ENCODE measurements around the gene PRRC2A.

Gene PRRC2A

GRCh38 chr6:31629014-31629413, 8.5 kb downstream of the PRRC2A start:
- no peak overlapping the region for H3K4me3 ChIP-seq (ENCODE audit: extremely low read depth, insufficient read depth, low read length, poor library complexity, severe bottlenecking)
- H3K36me3 ChIP-seq (ENCODE audit: control insufficient read depth, insufficient read depth, low read length): peaks cover 100% of the 10 kb centered on the region
- no peaks in the 10 kb centered on the region for H3K9me3 ChIP-seq (ENCODE audit: control insufficient read depth, low read length)
- 98 to 100% methylated on average over 5 to 7 of the region's 7 CpGs for WGBS, 2 experiments (ENCODE audit: insufficient coverage in 2 of 2)
- no peaks in the 10 kb centered on the region for H3K4me1 ChIP-seq (ENCODE audit: control insufficient read depth, insufficient read depth, low read length, poor library complexity, severe bottlenecking)
- no peak overlapping the region for H3K27ac ChIP-seq (ENCODE audit: low read depth, low read length, severe bottlenecking)

GRCh38 chr6:31630177-31630934, 9.8 kb downstream of the PRRC2A start:
- no peak overlapping the region for H3K4me3 ChIP-seq (ENCODE audit: extremely low read depth, insufficient read depth, low read length, poor library complexity, severe bottlenecking)
- no peak overlapping the region for H3K27ac ChIP-seq (ENCODE audit: low read depth, low read length, severe bottlenecking)
- no peaks in the 10 kb centered on the region for H3K9me3 ChIP-seq (ENCODE audit: control insufficient read depth, low read length)
- H3K4me1 ChIP-seq (ENCODE audit: control insufficient read depth, insufficient read depth, low read length, poor library complexity, severe bottlenecking): no peaks in the 10 kb centered on the region
- peaks cover 100% of the 10 kb centered on the region for H3K36me3 ChIP-seq (ENCODE audit: control insufficient read depth, insufficient read depth, low read length)
- 93 to 95% methylated on average over 17 to 20 of the region's 25 CpGs for WGBS, 2 experiments (ENCODE audit: insufficient coverage in 2 of 2)

- H3K36me3 ChIP-seq (ENCODE audit: control insufficient read depth, insufficient read depth, low read length): peaks cover 100% of the 10 kb centered on the region
- WGBS, 2 experiments (ENCODE audit: insufficient coverage in 2 of 2): 97 to 98% methylated on average over 11 to 13 of the region's 16 CpGs
These were observed 10.7 kb downstream of the PRRC2A start for GRCh38 chr6:31631209-31631608.

GRCh38 chr6:31631681-31632278, 11.3 kb downstream of the PRRC2A start:
- H3K9me3 ChIP-seq (ENCODE audit: control insufficient read depth, low read length): no peaks in the 10 kb centered on the region
- peaks cover 100% of the 10 kb centered on the region for H3K36me3 ChIP-seq (ENCODE audit: control insufficient read depth, insufficient read depth, low read length)
- 98 to 99% methylated on average over 21 to 25 of the region's 32 CpGs for WGBS, 2 experiments (ENCODE audit: insufficient coverage in 2 of 2)
- peak overlapping the region; percentile 59 for H3K27ac ChIP-seq (ENCODE audit: low read depth, low read length, severe bottlenecking)
- H3K4me1 ChIP-seq (ENCODE audit: control insufficient read depth, insufficient read depth, low read length, poor library complexity, severe bottlenecking): no peaks in the 10 kb centered on the region
- H3K4me3 ChIP-seq (ENCODE audit: extremely low read depth, insufficient read depth, low read length, poor library complexity, severe bottlenecking): no peak overlapping the region

More at GRCh38 chr6:31631209-31631608, 10.7 kb downstream of the PRRC2A start:
- Histone ChIP-seq H3K9me3 (ENCODE audit: control insufficient read depth, low read length) (no peaks in the 10 kb centered on the region), H3K4me3 (ENCODE audit: extremely low read depth, insufficient read depth, low read length, poor library complexity, severe bottlenecking) (no peak overlapping the region), H3K4me1 (ENCODE audit: control insufficient read depth, insufficient read depth, low read length, poor library complexity, severe bottlenecking) (no peaks in the 10 kb centered on the region), H3K27ac (ENCODE audit: low read depth, low read length, severe bottlenecking) (no peak overlapping the region)

GRCh38 chr6:31632279-31632946, 11.9 kb downstream of the PRRC2A start:
- no peaks in the 10 kb centered on the region for H3K9me3 ChIP-seq (ENCODE audit: control insufficient read depth, low read length)
- WGBS, 2 experiments (ENCODE audit: insufficient coverage in 2 of 2): 99% methylated on average over 24 to 26 of the region's 26 CpGs
- H3K27ac ChIP-seq (ENCODE audit: low read depth, low read length, severe bottlenecking): peak overlapping the region; percentile 59
- H3K36me3 ChIP-seq (ENCODE audit: control insufficient read depth, insufficient read depth, low read length): peaks cover 100% of the 10 kb centered on the region
- H3K4me1 ChIP-seq (ENCODE audit: control insufficient read depth, insufficient read depth, low read length, poor library complexity, severe bottlenecking): no peaks in the 10 kb centered on the region
- no peak overlapping the region for H3K4me3 ChIP-seq (ENCODE audit: extremely low read depth, insufficient read depth, low read length, poor library complexity, severe bottlenecking)

GRCh38 chr6:31633447-31633846, 12.9 kb downstream of the PRRC2A start:
- Histone ChIP-seq H3K4me3 (ENCODE audit: extremely low read depth, insufficient read depth, low read length, poor library complexity, severe bottlenecking) (no peak overlapping the region), H3K4me1 (ENCODE audit: control insufficient read depth, insufficient read depth, low read length, poor library complexity, severe bottlenecking) (no peaks in the 10 kb centered on the region), H3K36me3 (ENCODE audit: control insufficient read depth, insufficient read depth, low read length) (peaks cover 99% of the 10 kb centered on the region), H3K27ac (ENCODE audit: low read depth, low read length, severe bottlenecking) (peak overlapping the region; percentile 36), H3K9me3 (ENCODE audit: control insufficient read depth, low read length) (no peaks in the 10 kb centered on the region)
- WGBS, 2 experiments (ENCODE audit: insufficient coverage in 2 of 2): 100% methylated on average over 2 to 4 of the region's 7 CpGs

GRCh38 chr6:31634131-31634530, 13.6 kb downstream of the PRRC2A start:
- Histone ChIP-seq H3K4me1 (ENCODE audit: control insufficient read depth, insufficient read depth, low read length, poor library complexity, severe bottlenecking) (no peaks in the 10 kb centered on the region), H3K4me3 (ENCODE audit: extremely low read depth, insufficient read depth, low read length, poor library complexity, severe bottlenecking) (no peak overlapping the region), H3K36me3 (ENCODE audit: control insufficient read depth, insufficient read depth, low read length) (peaks cover 99% of the 10 kb centered on the region), H3K27ac (ENCODE audit: low read depth, low read length, severe bottlenecking) (peak overlapping the region; percentile 23), H3K9me3 (ENCODE audit: control insufficient read depth, low read length) (no peaks in the 10 kb centered on the region)
- WGBS, 2 experiments (ENCODE audit: insufficient coverage in 2 of 2): 100% methylated on average over 2 of the region's 3 CpGs; no CpG with 5 or more reads in 1 of the 2 experiments

GRCh38 chr6:31634969-31635575, 14.6 kb downstream of the PRRC2A start:
- Histone ChIP-seq H3K4me3 (ENCODE audit: extremely low read depth, insufficient read depth, low read length, poor library complexity, severe bottlenecking) (no peak overlapping the region), H3K9me3 (ENCODE audit: control insufficient read depth, low read length) (no peaks in the 10 kb centered on the region), H3K27ac (ENCODE audit: low read depth, low read length, severe bottlenecking) (no peak overlapping the region), H3K36me3 (ENCODE audit: control insufficient read depth, insufficient read depth, low read length) (peaks cover 99% of the 10 kb centered on the region), H3K4me1 (ENCODE audit: control insufficient read depth, insufficient read depth, low read length, poor library complexity, severe bottlenecking) (no peaks in the 10 kb centered on the region)
- 90 to 93% methylated on average over 10 to 11 of the region's 11 CpGs for WGBS, 2 experiments (ENCODE audit: insufficient coverage in 2 of 2)

- Histone ChIP-seq H3K4me1 (ENCODE audit: control insufficient read depth, insufficient read depth, low read length, poor library complexity, severe bottlenecking) (no peaks in the 10 kb centered on the region), H3K4me3 (ENCODE audit: extremely low read depth, insufficient read depth, low read length, poor library complexity, severe bottlenecking) (no peak overlapping the region), H3K27ac (ENCODE audit: low read depth, low read length, severe bottlenecking) (no peak overlapping the region), H3K36me3 (ENCODE audit: control insufficient read depth, insufficient read depth, low read length) (peaks cover 99% of the 10 kb centered on the region), H3K9me3 (ENCODE audit: control insufficient read depth, low read length) (no peaks in the 10 kb centered on the region)
- WGBS, 2 experiments (ENCODE audit: insufficient coverage in 2 of 2): 87 to 92% methylated on average over 15 to 22 of the region's 27 CpGs
These were observed 16.4 kb downstream of the PRRC2A start for GRCh38 chr6:31636698-31637596.

GRCh38 chr6:31639043-31639442, 18.5 kb downstream of the PRRC2A start:
- no peak overlapping the region for H3K27ac ChIP-seq (ENCODE audit: low read depth, low read length, severe bottlenecking)
- WGBS, 2 experiments (ENCODE audit: insufficient coverage in 2 of 2): 93 to 97% methylated on average over 7 to 8 of the region's 9 CpGs
- H3K9me3 ChIP-seq (ENCODE audit: control insufficient read depth, low read length): no peaks in the 10 kb centered on the region
- no peak overlapping the region for H3K4me3 ChIP-seq (ENCODE audit: extremely low read depth, insufficient read depth, low read length, poor library complexity, severe bottlenecking)
- peaks cover 97% of the 10 kb centered on the region for H3K36me3 ChIP-seq (ENCODE audit: control insufficient read depth, insufficient read depth, low read length)
- no peaks in the 10 kb centered on the region for H3K4me1 ChIP-seq (ENCODE audit: control insufficient read depth, insufficient read depth, low read length, poor library complexity, severe bottlenecking)
